ENCODE measurements around the gene SLC6A11. TPM values are rescaled to one million over a fixed set of nuclear protein-coding genes. Genes with fewer than 3 reads are reported as not detected.

SLC6A11 gene
- polyA plus RNA-seq, 1 experiment = not detected

DNA sequence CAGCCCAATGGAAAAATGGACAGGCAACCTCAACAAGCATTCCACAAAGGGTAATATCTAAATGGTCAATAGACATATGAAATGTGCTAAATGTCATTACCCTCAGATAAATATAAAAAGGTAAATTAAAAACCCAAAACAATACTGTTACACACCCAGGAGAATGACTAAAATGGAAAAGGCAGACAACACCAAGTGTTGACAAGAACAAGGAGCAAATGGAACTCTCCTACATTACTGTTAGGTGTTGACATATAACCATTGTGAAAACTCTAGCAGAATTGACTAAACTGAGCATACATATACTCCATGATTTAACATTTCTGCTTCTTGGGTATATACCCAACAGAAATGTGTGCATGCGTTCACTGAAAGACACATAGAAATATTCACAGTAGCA, 25.3 kb upstream of the SLC6A11 start:
- DNase-seq (ENCODE audit: low read depth) = no peak
- ChIA-PET CTCF (interaction anchor here (1.4 kb wide), 1 partner anchor 8 kb away, joined by 5 read pairs; no protein-coding TSS in a partner anchor), POLR2A (no interaction called here)
- H3K36me3 ChIP-seq (ENCODE audit: control insufficient read depth, insufficient read depth, low read length) = no peaks in the 10 kb centered on the region
- H3K27me3 ChIP-seq (ENCODE audit: control insufficient read depth, insufficient read depth, low read length) = no peaks in the 10 kb centered on the region
- H3K4me3 ChIP-seq (ENCODE audit: low read depth, low read length) = no peak overlapping the region
- TF ChIP-seq, protein P1, sequence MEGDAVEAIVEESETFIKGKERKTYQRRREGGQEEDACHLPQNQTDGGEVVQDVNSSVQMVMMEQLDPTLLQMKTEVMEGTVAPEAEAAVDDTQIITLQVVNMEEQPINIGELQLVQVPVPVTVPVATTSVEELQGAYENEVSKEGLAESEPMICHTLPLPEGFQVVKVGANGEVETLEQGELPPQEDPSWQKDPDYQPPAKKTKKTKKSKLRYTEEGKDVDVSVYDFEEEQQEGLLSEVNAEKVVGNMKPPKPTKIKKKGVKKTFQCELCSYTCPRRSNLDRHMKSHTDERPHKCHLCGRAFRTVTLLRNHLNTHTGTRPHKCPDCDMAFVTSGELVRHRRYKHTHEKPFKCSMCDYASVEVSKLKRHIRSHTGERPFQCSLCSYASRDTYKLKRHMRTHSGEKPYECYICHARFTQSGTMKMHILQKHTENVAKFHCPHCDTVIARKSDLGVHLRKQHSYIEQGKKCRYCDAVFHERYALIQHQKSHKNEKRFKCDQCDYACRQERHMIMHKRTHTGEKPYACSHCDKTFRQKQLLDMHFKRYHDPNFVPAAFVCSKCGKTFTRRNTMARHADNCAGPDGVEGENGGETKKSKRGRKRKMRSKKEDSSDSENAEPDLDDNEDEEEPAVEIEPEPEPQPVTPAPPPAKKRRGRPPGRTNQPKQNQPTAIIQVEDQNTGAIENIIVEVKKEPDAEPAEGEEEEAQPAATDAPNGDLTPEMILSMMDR (IDR thresholded peaks at IDR 0.05; ENCODE audit: insufficient read depth, low read depth, low read length) = no peak

DNA sequence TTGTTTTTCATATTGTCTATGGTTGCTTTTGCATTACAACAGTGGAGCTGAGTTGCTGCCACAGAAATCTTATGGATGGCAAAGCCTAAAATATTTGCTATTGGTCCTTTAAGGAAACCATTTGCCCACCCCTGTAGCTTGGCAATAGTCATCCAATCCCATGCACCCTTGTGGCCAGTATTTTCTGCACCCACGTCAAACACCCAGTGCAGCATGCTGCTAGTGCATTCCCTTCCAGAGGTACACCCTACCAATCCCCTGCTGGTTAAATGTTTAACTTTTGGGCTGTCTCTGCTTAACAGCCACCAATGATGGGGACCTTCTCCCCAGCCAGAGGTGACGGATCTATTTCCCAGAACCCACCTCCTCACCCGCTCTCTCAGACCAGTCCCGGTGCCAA, 23.8 kb upstream of the SLC6A11 start:
- TF ChIP-seq, protein P1 (IDR thresholded peaks at IDR 0.05; ENCODE audit: insufficient read depth, low read depth, low read length) = no peak
- POLR2A ChIA-PET = no interaction called here
- CTCF ChIA-PET = interaction anchor here (1.4 kb wide), 1 partner anchor 9 kb away, joined by 5 read pairs; no protein-coding TSS in a partner anchor

DNA sequence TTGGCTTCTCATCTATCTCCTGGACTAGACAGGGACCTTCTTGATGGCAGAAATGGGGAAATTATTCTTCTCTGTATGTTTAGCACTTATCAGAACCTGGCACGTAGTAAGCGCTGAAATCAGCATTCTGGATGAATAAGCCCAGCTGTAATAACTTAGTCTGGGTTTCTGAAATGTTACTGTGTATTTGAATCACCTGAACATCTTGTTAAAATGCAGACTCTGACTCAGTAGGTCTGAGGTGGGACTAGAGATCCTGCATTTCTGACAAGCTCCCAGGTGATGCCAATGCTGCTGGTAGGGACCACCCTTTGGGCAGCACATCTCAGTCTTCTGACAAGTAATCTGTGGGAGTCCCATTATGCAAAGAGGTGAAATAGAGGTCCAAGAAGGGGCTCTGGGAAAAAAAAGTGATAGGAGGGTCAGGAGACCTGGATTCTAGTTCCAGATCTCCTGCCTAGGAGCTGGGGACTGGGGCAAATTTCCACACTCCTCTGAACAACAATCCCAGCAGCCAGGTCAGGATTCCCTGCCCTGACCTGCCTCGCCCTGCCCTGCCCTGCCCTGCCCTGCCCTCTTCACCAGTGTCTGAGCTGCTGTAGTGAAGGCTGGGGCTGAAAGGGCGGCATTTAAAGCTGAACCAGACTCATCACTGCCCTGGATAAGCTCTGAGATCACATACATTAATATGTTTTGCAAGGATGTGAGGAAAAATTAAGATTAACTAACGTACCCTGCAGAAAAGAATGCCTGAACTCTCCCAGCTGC, 17.2 kb upstream of the SLC6A11 start:
- POLR2A ChIA-PET = no interaction called here
- TF ChIP-seq, protein P1 (IDR thresholded peaks at IDR 0.05; ENCODE audit: insufficient read depth, low read depth, low read length) = no peak
- H3K4me3 ChIP-seq (ENCODE audit: low read depth, low read length) = no peak overlapping the region
- no peaks in the 10 kb centered on the region for H3K27me3 ChIP-seq (ENCODE audit: control insufficient read depth, insufficient read depth, low read length)
- H3K36me3 ChIP-seq (ENCODE audit: control insufficient read depth, insufficient read depth, low read length) = no peaks in the 10 kb centered on the region
- CTCF ChIA-PET = interaction anchor here (1.9 kb wide), 1 partner anchor 15 kb away, joined by 5 read pairs; no protein-coding TSS in a partner anchor
- DNase-seq (ENCODE audit: low read depth) = no peak

More for the DNA sequence above, 23.8 kb upstream of the SLC6A11 start:
- H3K27me3 ChIP-seq (ENCODE audit: control insufficient read depth, insufficient read depth, low read length) = no peaks in the 10 kb centered on the region
- no peak overlapping the region for H3K4me3 ChIP-seq (ENCODE audit: low read depth, low read length)
- no peaks in the 10 kb centered on the region for H3K36me3 ChIP-seq (ENCODE audit: control insufficient read depth, insufficient read depth, low read length)
- DNase-seq (ENCODE audit: low read depth) = no peak

DNA sequence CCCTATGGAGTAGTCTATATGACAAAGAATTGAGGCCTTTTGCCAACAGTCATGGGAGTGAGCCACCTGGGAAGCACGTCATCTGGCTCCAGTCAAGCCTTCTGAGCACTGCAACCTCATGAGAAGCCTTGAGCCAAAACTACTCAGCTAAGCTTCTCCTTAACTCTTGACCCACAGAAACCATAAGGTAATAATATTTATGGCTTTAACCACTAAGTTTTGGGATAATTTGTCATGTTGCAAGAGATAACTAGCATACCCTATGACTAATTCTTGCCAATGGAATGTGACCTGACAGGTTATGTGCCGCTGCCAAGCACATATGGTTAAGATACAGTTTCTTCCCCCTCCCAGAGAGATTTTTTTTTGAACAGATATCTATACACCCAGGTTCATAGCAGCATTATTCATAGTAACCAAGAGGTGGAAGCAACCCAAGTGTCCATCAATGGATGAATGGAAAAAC, 11.8 kb upstream of the SLC6A11 start:
- ChIA-PET POLR2A (no interaction called here), CTCF (no interaction called here)
- Histone ChIP-seq H3K4me3 (ENCODE audit: low read depth, low read length) (no peak overlapping the region), H3K36me3 (ENCODE audit: control insufficient read depth, insufficient read depth, low read length) (no peaks in the 10 kb centered on the region), H3K27me3 (ENCODE audit: control insufficient read depth, insufficient read depth, low read length) (no peaks in the 10 kb centered on the region)
- TF ChIP-seq, protein P1 (IDR thresholded peaks at IDR 0.05; ENCODE audit: insufficient read depth, low read depth, low read length) = no peak
- DNase-seq (ENCODE audit: low read depth) = no peak

DNA sequence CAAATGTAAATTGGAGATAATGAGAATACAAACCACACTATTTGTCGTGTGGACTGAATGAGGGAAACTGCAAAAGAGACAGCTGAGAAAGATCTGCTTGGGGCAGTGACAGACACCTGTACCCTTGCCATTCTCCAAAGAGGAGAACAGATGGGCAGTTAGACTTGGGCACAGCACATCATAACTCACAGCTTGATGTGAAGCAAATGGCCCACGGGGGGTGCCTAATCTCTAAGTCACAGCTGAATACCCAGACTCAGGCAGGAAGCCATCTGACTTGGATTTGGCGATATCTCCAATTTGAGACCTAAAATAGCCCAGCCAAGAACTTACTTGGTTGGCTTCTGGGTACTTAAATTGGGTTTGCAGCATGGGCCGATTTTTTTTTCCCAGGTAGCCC, 10.0 kb upstream of the SLC6A11 start:
- Histone ChIP-seq H3K36me3 (ENCODE audit: control insufficient read depth, insufficient read depth, low read length) (no peaks in the 10 kb centered on the region), H3K27me3 (ENCODE audit: control insufficient read depth, insufficient read depth, low read length) (no peaks in the 10 kb centered on the region), H3K4me3 (ENCODE audit: low read depth, low read length) (no peak overlapping the region)
- ChIA-PET POLR2A (no interaction called here), CTCF (no interaction called here)
- TF ChIP-seq, protein P1 (IDR thresholded peaks at IDR 0.05; ENCODE audit: insufficient read depth, low read depth, low read length) = no peak
- no peak for DNase-seq (ENCODE audit: low read depth)

Measured in BJ (cell line).